ENCODE results near the gene RCN2.
"Not testable (repeated sequence)": the region's sequence is repeated elsewhere in the genome, so short reads cannot be mapped to it uniquely, and the experiment has no call there.

The RCN2 gene, protein sequence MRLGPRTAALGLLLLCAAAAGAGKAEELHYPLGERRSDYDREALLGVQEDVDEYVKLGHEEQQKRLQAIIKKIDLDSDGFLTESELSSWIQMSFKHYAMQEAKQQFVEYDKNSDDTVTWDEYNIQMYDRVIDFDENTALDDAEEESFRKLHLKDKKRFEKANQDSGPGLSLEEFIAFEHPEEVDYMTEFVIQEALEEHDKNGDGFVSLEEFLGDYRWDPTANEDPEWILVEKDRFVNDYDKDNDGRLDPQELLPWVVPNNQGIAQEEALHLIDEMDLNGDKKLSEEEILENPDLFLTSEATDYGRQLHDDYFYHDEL

DNA sequence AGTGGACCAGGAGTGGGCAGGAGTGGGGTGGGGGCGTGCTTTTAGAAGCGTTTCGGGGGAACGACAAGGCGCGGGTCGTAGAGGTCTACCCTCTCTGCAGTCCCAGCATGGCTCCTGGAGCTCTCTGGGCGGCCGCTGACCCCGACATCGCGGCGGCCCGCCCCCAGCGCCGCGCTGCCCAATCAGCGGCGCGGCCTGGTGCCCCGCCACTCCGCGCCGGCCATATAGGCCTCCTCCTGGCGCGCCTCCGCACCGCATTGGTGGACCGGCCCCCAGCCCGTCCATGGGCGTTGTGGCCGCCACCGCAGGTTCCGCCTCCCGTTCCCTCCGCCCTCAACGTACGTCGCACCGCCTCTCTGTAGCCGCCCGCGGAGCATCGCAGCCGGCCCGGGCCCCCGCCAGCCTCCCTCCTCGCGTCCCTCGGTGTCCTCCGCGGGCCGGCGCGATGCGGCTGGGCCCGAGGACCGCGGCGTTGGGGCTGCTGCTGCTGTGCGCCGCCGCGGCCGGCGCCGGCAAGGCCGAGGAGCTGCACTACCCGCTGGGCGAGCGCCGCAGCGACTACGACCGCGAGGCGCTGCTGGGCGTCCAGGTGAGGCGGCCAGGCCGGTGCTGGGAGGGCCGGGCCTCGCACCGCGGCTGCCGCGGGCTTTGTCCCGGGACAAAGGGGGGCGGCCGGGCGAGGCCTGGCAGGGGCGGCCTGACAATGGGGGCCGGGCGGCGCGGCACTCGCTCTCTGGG is at the start of gene RCN2:
Gene RCN2, plus strand, starts transcription at position 353 of the 738 bp plus-strand sequence. Its CDS starts 93 bp downstream, at position 446.
- H3K36me3 ChIP-seq (ENCODE audit: control insufficient read depth, insufficient read depth, low read length), result peaks cover 9% of the 10 kb centered on the region; the same call in 1 of the 2 replicates
- no peaks in the 10 kb centered on the region for H3K9me3 ChIP-seq (ENCODE audit: control insufficient read depth, insufficient read depth, low read length)
- H3K4me3 ChIP-seq (ENCODE audit: low read length), result peak within 1 kb of the TSS; percentile 93
- no peaks in the 10 kb centered on the region for H3K27me3 ChIP-seq (ENCODE audit: control insufficient read depth, insufficient read depth, low read length)
- WGBS (ENCODE audit: insufficient coverage, insufficient read length), result no CpG with 5 or more reads among the region's 96 CpGs
- DNase-seq (ENCODE audit: low read depth, low spot score), result peak; percentile 68
- no peak within 1 kb of the TSS for H3K27ac ChIP-seq (ENCODE audit: low read length)
- no peaks in the 10 kb centered on the region for H3K4me1 ChIP-seq (ENCODE audit: control insufficient read depth, insufficient read depth, low read length)

DNA sequence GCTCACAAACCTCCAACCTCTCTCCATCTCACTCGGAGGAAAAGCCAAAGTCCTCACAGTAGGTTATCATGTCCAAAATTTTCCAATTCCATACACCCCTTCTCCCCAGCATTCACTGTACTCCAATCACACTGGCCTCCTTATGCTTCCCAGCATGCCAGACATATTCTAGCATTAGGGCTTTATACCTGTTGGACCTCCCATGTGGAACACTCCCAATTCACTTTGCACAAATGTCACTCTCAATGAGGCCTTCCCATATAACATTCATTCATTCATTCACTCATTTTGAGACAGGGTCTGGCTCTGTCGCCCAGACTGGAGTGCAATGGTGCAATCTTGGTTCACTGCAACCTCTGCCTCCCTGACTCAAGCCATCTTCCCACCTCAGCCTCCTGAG is 46.3 kb upstream of the RCN2 start:
- no peak overlapping the region for H3K27ac ChIP-seq (ENCODE audit: low read length)

DNA sequence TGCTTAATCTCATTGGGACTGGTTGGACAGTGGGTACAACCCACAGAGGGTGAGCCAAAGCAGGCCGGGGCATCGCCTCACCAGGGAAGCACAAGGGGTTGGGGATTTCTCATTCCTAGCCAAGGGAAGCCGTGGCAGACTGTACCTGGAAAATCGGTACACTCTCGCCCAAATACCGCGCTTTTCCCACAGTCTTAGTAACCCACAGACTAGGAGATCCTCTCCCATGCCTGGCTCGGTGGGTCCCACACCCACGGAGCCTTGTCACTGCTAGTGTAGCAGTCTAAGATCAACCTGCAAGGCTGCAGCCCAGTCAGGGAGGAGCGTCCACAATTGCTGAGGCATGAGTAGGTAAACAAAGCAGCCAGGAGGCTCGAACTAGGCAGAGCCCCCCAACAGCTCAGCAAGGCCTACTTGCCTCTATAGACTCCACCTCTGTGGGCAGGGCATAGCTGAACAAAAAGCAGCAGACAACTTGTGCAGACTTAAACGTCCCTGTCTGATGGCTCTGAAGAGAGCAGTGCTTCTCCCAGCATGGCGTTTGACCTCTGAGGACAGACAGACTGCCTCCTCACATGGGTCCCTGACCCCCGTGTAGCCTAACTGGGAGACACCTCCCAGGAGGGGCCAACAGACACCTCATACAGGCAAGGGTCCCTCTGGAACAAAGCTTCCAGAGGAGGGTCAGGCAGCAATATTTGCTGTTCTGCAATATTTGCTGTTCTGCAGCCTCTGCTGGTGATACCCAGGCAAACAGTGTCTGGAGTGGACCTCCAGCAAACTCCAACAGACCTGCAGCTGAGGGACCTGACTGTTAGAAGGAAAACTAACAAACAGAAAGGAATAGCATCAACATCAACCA is 44.0 kb upstream of the RCN2 start:
- not testable (repeated sequence) for H3K27ac ChIP-seq (ENCODE audit: low read length); H3K4me1 ChIP-seq (ENCODE audit: control insufficient read depth, insufficient read depth, low read length); H3K36me3 ChIP-seq (ENCODE audit: control insufficient read depth, insufficient read depth, low read length); DNase-seq (ENCODE audit: low read depth, low spot score); H3K9me3 ChIP-seq (ENCODE audit: control insufficient read depth, insufficient read depth, low read length); H3K4me3 ChIP-seq (ENCODE audit: low read length); H3K27me3 ChIP-seq (ENCODE audit: control insufficient read depth, insufficient read depth, low read length)
- WGBS (ENCODE audit: insufficient coverage, insufficient read length), result no CpG with 5 or more reads among the region's 14 CpGs

More for the DNA sequence above, 46.3 kb upstream of the RCN2 start:
- H3K27me3 ChIP-seq (ENCODE audit: control insufficient read depth, insufficient read depth, low read length), result no peaks in the 10 kb centered on the region
- no peaks in the 10 kb centered on the region for H3K9me3 ChIP-seq (ENCODE audit: control insufficient read depth, insufficient read depth, low read length)
- no peaks in the 10 kb centered on the region for H3K36me3 ChIP-seq (ENCODE audit: control insufficient read depth, insufficient read depth, low read length)
- DNase-seq (ENCODE audit: low read depth, low spot score), result no peak
- no peaks in the 10 kb centered on the region for H3K4me1 ChIP-seq (ENCODE audit: control insufficient read depth, insufficient read depth, low read length)
- no peak overlapping the region for H3K4me3 ChIP-seq (ENCODE audit: low read length)
- no CpG with 5 or more reads among the region's 2 CpGs for WGBS (ENCODE audit: insufficient coverage, insufficient read length)

DNA sequence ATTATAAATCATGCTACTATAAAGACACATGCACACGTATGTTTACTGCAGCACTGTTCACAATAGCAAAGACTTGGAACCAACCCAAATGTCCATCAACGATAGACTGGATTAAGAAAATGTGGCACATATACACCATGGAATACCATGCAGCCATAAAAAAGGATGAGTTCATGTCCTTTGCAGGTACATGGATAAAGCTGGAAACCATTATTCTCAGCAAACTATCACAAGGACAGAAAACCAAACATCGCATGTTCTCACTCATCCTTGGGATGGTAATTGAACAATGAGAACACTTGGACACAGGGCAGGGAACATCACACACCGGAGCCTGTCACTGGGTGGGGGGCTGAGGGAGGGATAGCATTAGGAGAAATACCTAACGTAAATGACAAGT is 38.7 kb upstream of the RCN2 start:
- not testable (repeated sequence) for DNase-seq (ENCODE audit: low read depth, low spot score); H3K9me3 ChIP-seq (ENCODE audit: control insufficient read depth, insufficient read depth, low read length)
- WGBS (ENCODE audit: insufficient coverage, insufficient read length), result no CpG with 5 or more reads among the region's 5 CpGs

DNA sequence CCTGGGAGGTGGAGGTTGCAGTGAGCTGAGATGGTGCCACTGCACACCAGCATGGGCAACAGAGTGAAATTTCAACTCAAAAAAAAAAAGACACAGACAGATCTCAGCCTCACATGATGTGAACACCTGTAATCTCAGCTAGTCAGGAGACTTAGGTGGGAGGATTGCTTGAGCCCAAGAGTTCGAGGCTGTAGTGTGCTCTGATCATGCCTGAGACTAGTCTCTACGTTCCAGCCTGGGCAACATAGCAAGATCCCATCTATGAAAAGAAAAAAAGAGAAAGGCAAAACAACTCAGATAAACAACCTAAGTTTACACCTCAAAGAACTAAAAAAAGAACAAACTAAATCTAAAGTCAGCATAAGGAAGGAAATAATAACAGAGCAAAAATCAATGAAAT is 37.4 kb upstream of the RCN2 start:
- Histone ChIP-seq H3K4me3 (ENCODE audit: low read length) (no peak overlapping the region), H3K9me3 (ENCODE audit: control insufficient read depth, insufficient read depth, low read length) (no peaks in the 10 kb centered on the region), H3K4me1 (ENCODE audit: control insufficient read depth, insufficient read depth, low read length) (no peaks in the 10 kb centered on the region), H3K27me3 (ENCODE audit: control insufficient read depth, insufficient read depth, low read length) (no peaks in the 10 kb centered on the region), H3K27ac (ENCODE audit: low read length) (no peak overlapping the region), H3K36me3 (ENCODE audit: control insufficient read depth, insufficient read depth, low read length) (no peaks in the 10 kb centered on the region)
- no peak for DNase-seq (ENCODE audit: low read depth, low spot score)
- WGBS (ENCODE audit: insufficient coverage, insufficient read length), result no CpG with 5 or more reads among the region's 2 CpGs

More for the DNA sequence above, 38.7 kb upstream of the RCN2 start:
- H3K27ac ChIP-seq (ENCODE audit: low read length); H3K4me3 ChIP-seq (ENCODE audit: low read length); H3K36me3 ChIP-seq (ENCODE audit: control insufficient read depth, insufficient read depth, low read length); H3K27me3 ChIP-seq (ENCODE audit: control insufficient read depth, insufficient read depth, low read length); H3K4me1 ChIP-seq (ENCODE audit: control insufficient read depth, insufficient read depth, low read length): not testable (repeated sequence)

DNA sequence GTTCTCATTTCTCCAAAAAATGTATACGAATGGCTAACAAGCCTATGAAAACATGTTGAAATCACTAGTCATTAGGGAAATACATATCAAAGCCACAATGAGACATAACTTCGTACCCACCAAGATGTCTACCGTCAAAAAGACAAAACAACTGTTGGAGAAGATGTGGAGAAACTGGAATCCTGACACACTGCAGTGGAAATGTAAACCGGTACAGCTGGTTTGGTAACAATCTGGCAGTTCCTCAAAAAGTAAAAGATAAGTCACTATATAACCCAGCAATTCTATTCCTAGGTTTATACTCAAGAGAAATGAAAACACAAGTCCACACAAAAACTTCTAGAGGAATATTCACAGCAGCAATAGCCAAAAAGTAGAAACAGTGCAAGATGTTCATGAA is 33.4 kb upstream of the RCN2 start:
- H3K4me3 ChIP-seq (ENCODE audit: low read length), result no peak overlapping the region
- no CpG with 5 or more reads among the region's 4 CpGs for WGBS (ENCODE audit: insufficient coverage, insufficient read length)
- no peaks in the 10 kb centered on the region for H3K36me3 ChIP-seq (ENCODE audit: control insufficient read depth, insufficient read depth, low read length)
- no peaks in the 10 kb centered on the region for H3K4me1 ChIP-seq (ENCODE audit: control insufficient read depth, insufficient read depth, low read length)
- H3K27ac ChIP-seq (ENCODE audit: low read length), result no peak overlapping the region
- no peaks in the 10 kb centered on the region for H3K27me3 ChIP-seq (ENCODE audit: control insufficient read depth, insufficient read depth, low read length)
- no peaks in the 10 kb centered on the region for H3K9me3 ChIP-seq (ENCODE audit: control insufficient read depth, insufficient read depth, low read length)
- DNase-seq (ENCODE audit: low read depth, low spot score), result no peak

DNA sequence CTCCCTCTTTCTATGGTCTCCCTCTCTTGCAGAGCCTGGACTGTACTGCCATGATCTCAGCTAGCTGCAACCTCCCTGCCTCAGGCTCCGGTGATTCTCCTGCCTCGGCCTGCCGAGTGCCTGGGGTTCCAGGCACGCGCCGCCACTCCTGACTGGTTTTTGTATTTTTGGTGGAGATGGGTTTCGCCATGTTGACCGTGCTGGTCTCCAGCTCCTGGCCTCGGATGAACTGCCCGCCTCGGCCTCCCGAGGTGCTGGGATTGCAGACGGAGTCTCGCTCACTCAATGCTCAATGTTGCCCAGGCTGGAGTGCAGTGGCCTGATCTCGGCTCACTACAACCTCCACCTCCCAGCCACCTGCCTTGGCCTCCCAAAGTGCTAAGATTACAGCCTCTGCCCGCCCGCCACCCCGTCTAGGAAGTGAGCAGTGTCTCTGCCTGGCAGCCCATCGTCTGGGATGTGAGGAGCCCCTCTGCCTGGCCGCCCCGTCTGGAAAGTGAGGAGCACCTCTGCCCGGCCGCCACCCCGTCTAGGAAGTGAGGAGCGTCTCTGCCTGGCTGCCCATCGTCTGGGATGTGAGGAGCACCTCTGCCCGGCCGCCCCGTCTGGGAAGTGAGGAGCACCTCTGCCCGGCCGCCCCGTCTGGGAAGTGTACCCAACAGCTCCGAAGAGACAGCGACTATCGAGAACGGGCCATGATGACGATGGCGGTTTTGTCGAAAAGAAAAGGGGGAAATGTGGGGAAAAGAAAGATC is 32.2 kb upstream of the RCN2 start:
- H3K9me3 ChIP-seq (ENCODE audit: control insufficient read depth, insufficient read depth, low read length); H3K27me3 ChIP-seq (ENCODE audit: control insufficient read depth, insufficient read depth, low read length); H3K4me1 ChIP-seq (ENCODE audit: control insufficient read depth, insufficient read depth, low read length); H3K4me3 ChIP-seq (ENCODE audit: low read length); DNase-seq (ENCODE audit: low read depth, low spot score); H3K27ac ChIP-seq (ENCODE audit: low read length); H3K36me3 ChIP-seq (ENCODE audit: control insufficient read depth, insufficient read depth, low read length): not testable (repeated sequence)
- no CpG with 5 or more reads among the region's 39 CpGs for WGBS (ENCODE audit: insufficient coverage, insufficient read length)

DNA sequence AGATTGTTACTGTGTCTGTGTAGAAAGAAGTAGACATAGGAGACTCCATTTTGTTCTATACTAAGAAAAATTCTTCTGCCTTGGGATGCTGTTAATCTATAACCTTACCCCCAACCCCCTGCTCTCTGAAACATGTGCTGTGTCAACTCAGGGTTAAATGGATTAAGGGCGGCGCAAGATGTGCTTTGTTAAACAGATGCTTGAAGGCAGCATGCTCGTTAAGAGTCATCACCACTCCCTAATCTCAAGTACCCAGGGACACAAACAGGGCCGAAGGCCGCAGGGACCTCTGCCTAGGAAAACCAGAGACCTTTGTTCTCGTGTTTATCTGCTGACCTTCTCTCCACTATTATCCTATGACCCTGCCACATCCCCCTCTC is 31.6 kb upstream of the RCN2 start:
- H3K4me3 ChIP-seq (ENCODE audit: low read length); H3K9me3 ChIP-seq (ENCODE audit: control insufficient read depth, insufficient read depth, low read length); H3K4me1 ChIP-seq (ENCODE audit: control insufficient read depth, insufficient read depth, low read length); H3K27me3 ChIP-seq (ENCODE audit: control insufficient read depth, insufficient read depth, low read length); DNase-seq (ENCODE audit: low read depth, low spot score); H3K36me3 ChIP-seq (ENCODE audit: control insufficient read depth, insufficient read depth, low read length); H3K27ac ChIP-seq (ENCODE audit: low read length): not testable (repeated sequence)
- no CpG with 5 or more reads among the region's 6 CpGs for WGBS (ENCODE audit: insufficient coverage, insufficient read length)

DNA sequence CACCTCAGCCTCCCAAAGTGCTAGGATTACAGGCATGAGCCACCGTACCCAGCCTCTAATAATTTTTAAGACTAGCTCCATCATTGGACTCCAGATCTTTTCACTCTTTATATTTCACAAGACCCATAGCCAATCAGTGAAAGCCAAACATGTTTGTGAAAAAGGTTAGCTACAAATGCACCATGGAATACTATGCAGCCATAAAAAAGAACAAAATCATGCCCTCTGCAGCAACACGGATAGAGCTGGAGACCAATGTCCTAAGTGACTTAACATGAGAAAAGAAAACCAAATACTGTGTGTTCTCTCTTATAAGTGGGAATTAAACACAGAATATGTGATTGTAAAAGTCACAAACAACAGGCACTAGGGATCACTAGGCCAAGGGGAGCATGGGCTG is 29.6 kb upstream of the RCN2 start:
- Histone ChIP-seq H3K9me3 (ENCODE audit: control insufficient read depth, insufficient read depth, low read length) (no peaks in the 10 kb centered on the region), H3K4me3 (ENCODE audit: low read length) (no peak overlapping the region), H3K27ac (ENCODE audit: low read length) (no peak overlapping the region), H3K4me1 (ENCODE audit: control insufficient read depth, insufficient read depth, low read length) (0 out of 2 replicates have a peak, but pooled peaks cover 2% of the 10 kb centered on the region), H3K27me3 (ENCODE audit: control insufficient read depth, insufficient read depth, low read length) (no peaks in the 10 kb centered on the region; the same call in 1 of the 2 replicates), H3K36me3 (ENCODE audit: control insufficient read depth, insufficient read depth, low read length) (no peaks in the 10 kb centered on the region)
- DNase-seq (ENCODE audit: low read depth, low spot score), result no peak
- no CpG with 5 or more reads among the region's 2 CpGs for WGBS (ENCODE audit: insufficient coverage, insufficient read length)

DNA sequence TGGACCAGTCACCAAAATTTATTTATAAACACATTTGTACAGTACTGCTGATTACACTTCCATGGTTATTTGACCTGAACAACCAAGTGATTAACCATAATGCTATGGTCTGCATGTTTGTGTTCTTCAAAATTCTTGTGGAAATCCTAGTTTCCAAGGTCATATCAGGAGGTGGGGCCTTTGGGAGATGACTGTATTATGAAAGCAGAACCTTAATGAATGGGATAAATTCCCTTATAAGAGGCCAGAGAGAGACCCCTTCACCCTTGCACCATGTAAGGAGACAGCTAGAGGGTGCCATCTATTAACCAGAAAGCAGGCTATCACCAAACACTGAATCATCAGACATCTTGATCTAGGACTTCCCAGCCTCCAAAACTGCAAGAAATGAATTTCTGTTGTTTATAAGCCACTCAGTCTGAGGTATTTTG is 28.3 kb upstream of the RCN2 start:
- H3K4me3 ChIP-seq (ENCODE audit: low read length), result no peak overlapping the region
- no peaks in the 10 kb centered on the region for H3K9me3 ChIP-seq (ENCODE audit: control insufficient read depth, insufficient read depth, low read length)
- DNase-seq (ENCODE audit: low read depth, low spot score), result no peak
- no peaks in the 10 kb centered on the region for H3K36me3 ChIP-seq (ENCODE audit: control insufficient read depth, insufficient read depth, low read length)
- H3K4me1 ChIP-seq (ENCODE audit: control insufficient read depth, insufficient read depth, low read length), result 0 out of 2 replicates have a peak, but pooled peaks cover 2% of the 10 kb centered on the region
- no peak overlapping the region for H3K27ac ChIP-seq (ENCODE audit: low read length)
- H3K27me3 ChIP-seq (ENCODE audit: control insufficient read depth, insufficient read depth, low read length), result no peaks in the 10 kb centered on the region; the same call in 1 of the 2 replicates

All from iPS DF 6.9 (cell line).